ENCODE data around the gene GRIN2C. TPM values are rescaled to one million over a fixed set of nuclear protein-coding genes. Genes with fewer than 3 reads are reported as not detected.

Gene GRIN2C
- total RNA-seq, 1 donor from 2014 or later, result 0.02 TPM

DNA sequence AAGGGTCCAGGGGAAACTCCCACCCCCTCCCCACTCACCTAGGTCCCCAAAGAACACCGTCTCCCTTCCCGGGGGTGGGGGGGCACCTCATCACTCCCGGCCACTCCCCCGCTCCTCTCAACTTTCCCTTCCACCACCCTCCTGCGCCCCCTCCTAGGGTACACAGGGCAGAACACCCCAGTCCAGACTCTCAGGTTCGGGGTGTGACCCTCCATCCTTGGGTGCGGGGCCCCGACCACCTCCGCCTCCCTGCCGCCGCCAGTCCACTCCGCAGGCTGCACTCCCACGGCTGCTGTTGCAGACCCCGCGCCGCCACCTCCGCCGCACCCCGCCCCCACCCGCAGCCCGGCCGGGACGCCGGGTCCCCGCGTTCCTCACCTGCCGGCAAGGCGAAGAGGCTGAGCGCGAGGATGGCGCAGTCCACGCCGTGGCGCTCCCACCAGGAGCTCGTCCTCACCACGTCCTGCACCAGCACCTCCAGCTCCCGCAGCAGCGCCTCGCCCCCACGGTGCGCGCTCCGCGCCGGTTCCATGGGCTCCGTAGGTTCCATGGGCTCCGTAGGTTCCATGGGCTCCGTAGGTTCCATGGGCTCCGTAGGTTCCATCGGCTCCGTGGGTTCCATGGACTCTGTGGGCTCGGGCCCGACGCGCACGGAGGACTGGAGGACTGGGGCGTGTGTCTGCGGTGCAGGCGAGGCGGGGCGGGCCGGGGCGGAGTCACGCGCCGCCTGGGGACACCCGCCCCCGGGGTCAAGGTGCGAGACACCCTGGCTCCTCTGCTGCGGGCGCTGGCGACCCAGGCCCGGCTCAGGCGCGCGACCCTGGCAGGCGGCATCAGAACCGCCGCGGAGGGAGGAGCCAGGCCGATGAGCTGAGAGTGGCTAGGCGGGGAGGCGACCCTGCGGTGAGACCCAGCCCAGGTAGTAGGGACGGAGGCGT lies 33.6 kb upstream of the GRIN2C start, which contains the start of gene FADS6:
Gene FADS6 (minus strand): TSS at position 660 of the 938 bp plus-strand sequence. CDS start 38 bp downstream, at position 622.
- Mint-ChIP-seq H3K27ac (ENCODE audit: unreplicated experiment) (no peak within 1 kb of the TSS), H3K9me3 (no peaks in the 10 kb centered on the region), H3K4me3 (no peak within 1 kb of the TSS), H3K27me3 (ENCODE audit: low read depth) (peaks cover 83% of the 10 kb centered on the region), H3K4me1 (peaks cover 4% of the 10 kb centered on the region), H3K36me3 (ENCODE audit: low read depth) (no peaks in the 10 kb centered on the region)
- TF ChIP-seq, protein P1, sequence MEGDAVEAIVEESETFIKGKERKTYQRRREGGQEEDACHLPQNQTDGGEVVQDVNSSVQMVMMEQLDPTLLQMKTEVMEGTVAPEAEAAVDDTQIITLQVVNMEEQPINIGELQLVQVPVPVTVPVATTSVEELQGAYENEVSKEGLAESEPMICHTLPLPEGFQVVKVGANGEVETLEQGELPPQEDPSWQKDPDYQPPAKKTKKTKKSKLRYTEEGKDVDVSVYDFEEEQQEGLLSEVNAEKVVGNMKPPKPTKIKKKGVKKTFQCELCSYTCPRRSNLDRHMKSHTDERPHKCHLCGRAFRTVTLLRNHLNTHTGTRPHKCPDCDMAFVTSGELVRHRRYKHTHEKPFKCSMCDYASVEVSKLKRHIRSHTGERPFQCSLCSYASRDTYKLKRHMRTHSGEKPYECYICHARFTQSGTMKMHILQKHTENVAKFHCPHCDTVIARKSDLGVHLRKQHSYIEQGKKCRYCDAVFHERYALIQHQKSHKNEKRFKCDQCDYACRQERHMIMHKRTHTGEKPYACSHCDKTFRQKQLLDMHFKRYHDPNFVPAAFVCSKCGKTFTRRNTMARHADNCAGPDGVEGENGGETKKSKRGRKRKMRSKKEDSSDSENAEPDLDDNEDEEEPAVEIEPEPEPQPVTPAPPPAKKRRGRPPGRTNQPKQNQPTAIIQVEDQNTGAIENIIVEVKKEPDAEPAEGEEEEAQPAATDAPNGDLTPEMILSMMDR (conservative IDR thresholded peaks at IDR 0.05), result no peak
- DNase-seq (ENCODE audit: low read depth, low spot score), result no peak

DNA sequence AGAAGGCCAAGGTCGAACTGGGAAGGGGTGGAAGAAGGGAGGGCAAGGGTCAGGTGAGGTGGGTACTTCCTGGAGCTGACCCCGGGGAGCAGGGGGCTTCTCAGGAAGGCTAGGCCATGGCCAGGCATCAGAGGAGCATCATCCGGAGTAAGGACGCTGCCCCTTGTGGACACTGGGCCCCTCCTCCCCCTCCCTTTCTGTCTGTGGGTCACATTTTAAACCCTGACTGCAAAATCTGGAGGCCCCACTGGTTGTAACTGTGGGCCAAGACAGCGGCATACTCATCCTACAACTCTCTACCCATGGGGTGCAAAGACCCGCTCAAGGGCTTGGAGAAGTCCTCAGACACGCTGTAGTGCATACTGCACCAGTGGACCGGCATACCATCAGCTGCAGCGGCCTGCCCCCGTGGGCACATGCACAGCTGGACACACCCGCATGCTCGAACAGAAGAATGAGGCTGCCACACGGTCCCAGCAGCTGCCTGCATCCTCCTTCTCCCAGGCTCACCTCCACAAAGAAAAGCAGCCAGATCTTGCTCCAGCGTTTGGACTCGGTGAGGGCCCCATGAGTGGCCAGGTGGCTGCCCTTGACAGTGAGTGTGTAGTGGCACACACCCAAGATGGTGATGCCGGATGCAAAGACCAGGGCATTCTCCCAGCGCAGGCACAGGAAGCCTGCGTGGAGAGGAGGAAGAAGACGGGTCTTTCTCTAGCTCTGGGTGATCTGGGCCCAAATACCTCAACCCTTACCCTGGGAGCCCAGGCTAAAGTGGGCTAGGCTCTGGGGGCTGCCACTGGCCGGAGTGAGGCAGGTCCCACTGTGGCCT lies 32.5 kb upstream of the GRIN2C start:
- no peak for DNase-seq (ENCODE audit: low read depth, low spot score)
- no peak overlapping the region for H3K27ac Mint-ChIP-seq (ENCODE audit: unreplicated experiment)
- H3K36me3 Mint-ChIP-seq (ENCODE audit: low read depth), result no peaks in the 10 kb centered on the region
- H3K4me1 Mint-ChIP-seq, result peaks cover 4% of the 10 kb centered on the region
- peaks cover 78% of the 10 kb centered on the region for H3K27me3 Mint-ChIP-seq (ENCODE audit: low read depth)
- no peaks in the 10 kb centered on the region for H3K9me3 Mint-ChIP-seq
- H3K4me3 Mint-ChIP-seq, result no peak overlapping the region
- TF ChIP-seq, protein P1 (conservative IDR thresholded peaks at IDR 0.05), result no peak

DNA sequence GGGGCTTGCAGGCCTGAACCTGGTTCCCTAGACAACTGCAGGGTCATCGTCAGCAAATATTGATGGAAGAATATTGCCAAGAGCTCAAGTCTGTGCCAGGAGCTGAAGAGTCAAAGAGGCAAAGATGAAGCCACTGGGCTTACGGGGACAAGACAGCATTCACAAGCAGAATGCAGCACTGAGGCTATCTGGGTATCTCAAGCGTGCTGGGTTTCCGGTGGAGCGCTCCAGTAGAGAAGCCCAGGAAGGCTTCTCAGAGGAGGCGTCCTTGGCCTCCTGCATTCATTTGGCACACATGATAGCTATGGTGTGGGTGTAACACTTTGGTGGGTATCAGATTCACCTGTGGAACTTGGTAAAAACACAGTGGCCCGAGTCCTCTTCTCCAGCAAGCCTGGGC lies 30.9 kb upstream of the GRIN2C start:
- H3K27ac Mint-ChIP-seq (ENCODE audit: unreplicated experiment), result no peak overlapping the region

DNA sequence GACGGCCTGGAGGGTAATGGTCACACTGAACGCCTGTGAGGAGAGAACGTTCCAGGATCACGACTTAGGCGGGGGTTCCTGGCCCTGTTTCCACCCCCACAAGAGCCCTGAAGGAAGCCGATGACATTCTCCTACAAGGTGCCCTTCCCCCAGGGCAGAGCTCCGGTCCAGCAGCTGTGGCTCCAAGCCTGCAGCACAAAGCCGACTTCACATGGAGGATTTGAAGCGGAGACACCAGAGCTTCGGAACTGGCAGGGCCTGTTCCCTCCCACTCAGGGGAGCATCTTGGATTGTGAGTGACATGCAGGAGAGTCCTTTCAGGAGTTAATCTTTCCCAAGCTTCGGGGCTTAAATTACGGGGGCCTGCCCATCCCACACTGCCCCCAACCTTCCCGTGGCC lies 28.8 kb upstream of the GRIN2C start:
- H3K27me3 Mint-ChIP-seq (ENCODE audit: low read depth), result peaks cover 59% of the 10 kb centered on the region
- H3K27ac Mint-ChIP-seq (ENCODE audit: unreplicated experiment), result no peak overlapping the region
- TF ChIP-seq, protein P1 (conservative IDR thresholded peaks at IDR 0.05), result no peak
- no peak overlapping the region for H3K4me3 Mint-ChIP-seq
- no peak for DNase-seq (ENCODE audit: low read depth, low spot score)
- H3K9me3 Mint-ChIP-seq, result no peaks in the 10 kb centered on the region
- no peaks in the 10 kb centered on the region for H3K4me1 Mint-ChIP-seq
- H3K36me3 Mint-ChIP-seq (ENCODE audit: low read depth), result no peaks in the 10 kb centered on the region

More for the DNA sequence above, 30.9 kb upstream of the GRIN2C start:
- TF ChIP-seq, protein P1 (conservative IDR thresholded peaks at IDR 0.05), result no peak
- peaks cover 4% of the 10 kb centered on the region for H3K4me1 Mint-ChIP-seq
- no peak for DNase-seq (ENCODE audit: low read depth, low spot score)
- H3K27me3 Mint-ChIP-seq (ENCODE audit: low read depth), result peaks cover 71% of the 10 kb centered on the region
- no peaks in the 10 kb centered on the region for H3K36me3 Mint-ChIP-seq (ENCODE audit: low read depth)
- no peaks in the 10 kb centered on the region for H3K9me3 Mint-ChIP-seq
- no peak overlapping the region for H3K4me3 Mint-ChIP-seq

DNA sequence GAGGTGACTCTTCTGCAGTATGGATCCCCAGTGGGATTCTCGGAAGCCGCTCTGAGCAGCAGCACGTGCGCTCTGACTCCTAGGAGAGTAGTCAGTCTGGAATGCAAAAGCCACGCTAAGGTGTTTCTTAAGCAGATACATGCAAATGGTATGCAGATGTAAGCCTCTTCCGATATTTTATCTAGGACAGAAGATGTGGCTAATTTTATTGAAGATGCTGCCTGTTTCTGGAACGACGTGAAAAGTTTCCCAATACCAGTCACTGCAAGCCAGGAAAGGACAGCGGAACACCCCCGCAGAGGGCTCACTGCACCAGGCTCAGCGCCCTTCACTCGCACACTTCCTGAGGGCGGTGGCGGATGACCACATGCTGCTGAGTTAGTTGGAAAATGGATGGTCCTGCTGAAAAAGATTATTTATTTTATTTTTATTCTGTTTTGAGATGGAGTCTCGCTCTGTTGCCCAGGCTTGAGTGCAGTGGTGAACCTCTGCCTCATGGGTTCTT lies 23.6 kb upstream of the GRIN2C start:
- no peak overlapping the region for H3K4me3 Mint-ChIP-seq
- H3K36me3 Mint-ChIP-seq (ENCODE audit: low read depth), result no peaks in the 10 kb centered on the region
- no peak for DNase-seq (ENCODE audit: low read depth, low spot score)
- peaks cover 46% of the 10 kb centered on the region for H3K27me3 Mint-ChIP-seq (ENCODE audit: low read depth)
- no peaks in the 10 kb centered on the region for H3K4me1 Mint-ChIP-seq
- TF ChIP-seq, protein P1 (conservative IDR thresholded peaks at IDR 0.05), result no peak
- no peak overlapping the region for H3K27ac Mint-ChIP-seq (ENCODE audit: unreplicated experiment)
- no peaks in the 10 kb centered on the region for H3K9me3 Mint-ChIP-seq
